GM23338 (cell line): ENCODE data around the gene SLAMF8. TPM values are rescaled to one million over a fixed set of nuclear protein-coding genes. Genes with fewer than 3 reads are reported as not detected.

ENCODE experiments used
- ATAC-seq: fragments of 200-7000 bp; cut with Tn5 transposase; 3 replicates; pipeline ENCODE4 v1.9.1; 2020
- DNase-seq: peaks from one replicate; pipeline ENCODE4 v3.0.0-alpha.2; 2015; ENCODE audit warnings: low spot score
- H2AFZ ChIP-seq: fragments of 200-600 bp; sonication (generic); 2 replicates; pipeline ENCODE4 v1.8.0; 2016; ENCODE audit warnings: antibody characterized with exemption, mild to moderate bottlenecking, moderate library complexity
- H3F3A ChIP-seq: fragments of 200-600 bp; sonication (generic); replicated peaks from 2 replicates; pipeline ENCODE4 v1.8.0; 2017; ENCODE audit warnings: antibody characterized with exemption, mixed run types, low read depth
- H3K27ac ChIP-seq: fragments of 200-600 bp; sonication (generic); 2 replicates; pipeline ENCODE4 v1.6.1; 2016; ENCODE audit warnings: low read depth
- H3K27me3 ChIP-seq: fragments of 200-600 bp; sonication (generic); 2 replicates; pipeline ENCODE4 v1.8.0; 2016; ENCODE audit warnings: mild to moderate bottlenecking, mixed run types, moderate library complexity; ENCODE audit not compliant: insufficient read depth
- H3K36me3 ChIP-seq: fragments of 200-600 bp; sonication (generic); 2 replicates; pipeline ENCODE4 v1.8.0; 2016; ENCODE audit warnings: mild to moderate bottlenecking; ENCODE audit not compliant: insufficient read depth
- H3K4me1 ChIP-seq: fragments of 200-600 bp; sonication (generic); 2 replicates; pipeline ENCODE4 v1.8.0; 2016; ENCODE audit warnings: mild to moderate bottlenecking, moderate library complexity; ENCODE audit not compliant: insufficient read depth
- H3K4me2 ChIP-seq: fragments of 200-600 bp; sonication (generic); 2 replicates; pipeline ENCODE4 v1.7.1; 2017; ENCODE audit warnings: mixed run types
- H3K4me3 ChIP-seq: fragments of 200-600 bp; sonication (generic); 2 replicates; pipeline ENCODE4 v1.6.1; 2016; ENCODE audit warnings: mixed run types
- H3K79me2 ChIP-seq: fragments of 200-600 bp; sonication (generic); replicated peaks from 2 replicates; pipeline ENCODE4 v1.8.0; 2017; ENCODE audit warnings: mild to moderate bottlenecking; ENCODE audit not compliant: insufficient read depth
- H3K9me2 ChIP-seq: fragments of 200-600 bp; sonication (generic); 2 replicates; pipeline ENCODE4 v1.8.0; 2017; ENCODE audit not compliant: insufficient read depth
- H4K20me1 ChIP-seq: fragments of 200-600 bp; sonication (generic); replicated peaks from 2 replicates; pipeline ENCODE4 v1.8.0; 2017; ENCODE audit warnings: mild to moderate bottlenecking; ENCODE audit not compliant: insufficient read depth
- H3K27ac Mint-ChIP-seq: 2 replicates; pipeline ENCODE4 v1.8.0; 2020; ENCODE audit warnings: inconsistent platforms, mild to moderate bottlenecking, moderate library complexity, mixed read lengths
- H3K27me3 Mint-ChIP-seq: 3 replicates; pipeline ENCODE4 v1.8.0; 2022; ENCODE audit warnings: low read depth, mild to moderate bottlenecking, moderate library complexity, mixed read lengths, inconsistent platforms; ENCODE audit not compliant: insufficient read depth, poor library complexity
- H3K36me3 Mint-ChIP-seq: 3 replicates; pipeline ENCODE4 v1.8.0; 2021; ENCODE audit warnings: low read depth, mild to moderate bottlenecking, inconsistent platforms, moderate library complexity, mixed read lengths
- H3K4me1 Mint-ChIP-seq: 3 replicates; pipeline ENCODE4 v1.8.0; 2020; ENCODE audit warnings: mild to moderate bottlenecking, inconsistent platforms, mixed read lengths
- H3K4me3 Mint-ChIP-seq: 3 replicates; pipeline ENCODE4 v1.8.0; 2021; ENCODE audit warnings: moderate library complexity, mild to moderate bottlenecking, inconsistent platforms, mixed read lengths
- H3K9me3 Mint-ChIP-seq: 3 replicates; pipeline ENCODE4 v1.8.0; 2020; ENCODE audit warnings: moderate library complexity, mild to moderate bottlenecking, inconsistent platforms, mixed read lengths
- CTCF ChIP-seq, 2 experiments: fragments of 200-600 bp in 1 of 2; sonication (generic) in 1 of 2; conservative IDR thresholded peaks; 2 replicates each; pipeline versions ENCODE4 v1.5.1 to v1.6.1; 2016 to 2017; ENCODE audit warnings: antibody characterized with exemption in 2 of 2, low read depth in 2 of 2, mild to moderate bottlenecking in 2 of 2, moderate library complexity in 1 of 2
- ETS1 ChIP-seq: IDR thresholded peaks from 2 replicates; pipeline ENCODE4 v1.6.1; 2016; ENCODE audit warnings: antibody characterized with exemption
- EZH2 ChIP-seq: fragments of 200-600 bp; sonication (generic); IDR thresholded peaks from one replicate; pipeline ENCODE4 v1.8.0; 2017; ENCODE audit warnings: antibody characterized with exemption, mild to moderate bottlenecking, low read depth; ENCODE audit not compliant: unreplicated experiment
- EZH2phosphoT487 ChIP-seq: fragments of 200-600 bp; sonication (generic); IDR thresholded peaks from one replicate; pipeline ENCODE4 v1.8.1; 2018; ENCODE audit warnings: antibody characterized with exemption; ENCODE audit not compliant: unreplicated experiment
- JUNB ChIP-seq: IDR thresholded peaks from one replicate; pipeline ENCODE4 v1.6.1; 2016; ENCODE audit warnings: antibody characterized with exemption; ENCODE audit not compliant: unreplicated experiment
- NANOG ChIP-seq: IDR thresholded peaks from 2 replicates; pipeline ENCODE4 v1.6.1; 2016; ENCODE audit warnings: antibody characterized with exemption, borderline replicate concordance
- POLR2AphosphoS5 ChIP-seq: IDR thresholded peaks from 2 replicates; pipeline ENCODE4 v1.6.1; 2016; ENCODE audit warnings: antibody characterized with exemption, low read depth
- STAT1 ChIP-seq: IDR thresholded peaks from one replicate; pipeline ENCODE4 v1.6.1; 2016; ENCODE audit warnings: antibody characterized with exemption; ENCODE audit not compliant: unreplicated experiment
- ZNF114 ChIP-seq: fragments of 250-450 bp; sonication (Bioruptor Pico); IDR thresholded peaks from 2 replicates; pipeline ENCODE4 v1.5.0; 2020; ENCODE audit warnings: mild to moderate bottlenecking, moderate library complexity
- ZNF331 ChIP-seq: fragments of 250-450 bp; sonication (Bioruptor Pico); IDR thresholded peaks from 2 replicates; pipeline ENCODE4 v1.5.0; 2020; ENCODE audit warnings: low read depth, mild to moderate bottlenecking, moderate library complexity
- ZNF462 ChIP-seq: fragments of 250-450 bp; sonication (Bioruptor Pico); IDR thresholded peaks from 2 replicates; pipeline ENCODE4 v1.5.0; 2020; ENCODE audit warnings: mild to moderate bottlenecking, moderate library complexity
- polyA plus RNA-seq: library from polyadenylated mRNA; unstranded; fragments of >200 nt; fragmentation: Nextera tagmentation; extraction: Ambion mirVana; gene quantifications from 2 replicates; pipeline ENCODE4 v1.2.1, GENCODE V29; 2016
- total RNA-seq: library from RNA; depleted of rRNA; stranded (reverse); fragments of >200 nt; shearing (Covaris generic); gene quantifications from 2 replicates; pipeline ENCODE4 v1.2.3, GENCODE V29; 2014

SLAMF8 gene
- total and polyA plus RNA-seq, 2 experiments from 2014 or later = not detected

GRCh38 chr1:159780583-159781582, 45.8 kb upstream of the SLAMF8 start, which contains the start of gene DUSP23 (continued):
- peak; percentile 80 to 91 for TF ChIP-seq CTCF (conservative IDR thresholded peaks at IDR 0.05; ENCODE audit: low read depth in 2 of 2)
- no peak for TF ChIP-seq NANOG

- Histone ChIP-seq H3K27ac (no peak overlapping the region), H3K36me3 (no peaks in the 10 kb centered on the region), H3K4me3 (peak overlapping the region; percentile 72), H3F3A (no peaks in the 10 kb centered on the region), H3K27me3 (no peaks in the 10 kb centered on the region), H4K20me1 (no peaks in the 10 kb centered on the region), H3K4me2 (peak overlapping the region; percentile 83), H3K79me2 (0 out of 2 replicates have a peak, but pooled peaks cover 6% of the 10 kb centered on the region), H3K4me1 (peaks cover 19% of the 10 kb centered on the region), H3K9me2 (peaks cover 28% of the 10 kb centered on the region), H2AFZ (no peak overlapping the region)
- ATAC-seq (no peak), DNase-seq (no peak)
- Mint-ChIP-seq H3K27me3 (peaks cover 7% of the 10 kb centered on the region), H3K4me3 (peak overlapping the region; percentile 86), H3K4me1 (peaks cover 30% of the 10 kb centered on the region), H3K27ac (no peak overlapping the region), H3K9me3 (peaks cover 12% of the 10 kb centered on the region; the same call in 2 of the 3 replicates), H3K36me3 (peaks cover 27% of the 10 kb centered on the region)
- TF ChIP-seq ZNF331 (CRISPR knock-in tag) (no peak), JUNB (no peak), ZNF114 (CRISPR knock-in tag) (no peak), ZNF462 (CRISPR knock-in tag) (no peak), ETS1 (no peak), EZH2 (no peak), NANOG (no peak), POLR2AphosphoS5 (no peak), STAT1 (no peak), EZH2phosphoT487 (no peak)
These were observed 44.7 kb upstream of the SLAMF8 start for GRCh38 chr1:159781992-159782391.
